ENCODE data around the gene CYLD.

CYLD gene

GRCh38 chr16:50848755-50849514 lies 107.0 kb downstream of the CYLD start:
- DNase-seq, result no peak

Measured in SIG-M5 (cell line).